Esophagus (tissue), 2 donors: ENCODE results near the gene MYO1C. TPM values are rescaled to one million over a fixed set of nuclear protein-coding genes. Genes with fewer than 3 reads are reported as not detected.
A peak's percentile ranks its signal among the peaks of the same experiment; 100 is the strongest.

Source experiments
- H3K27ac ChIP-seq, 2 donors: one replicate each; pipeline ENCODE4 v1.5.1; 2013; ENCODE audit warnings: low read depth in 2 of 2, mild to moderate bottlenecking in 2 of 2, inconsistent platforms in 1 of 2, low read length in 1 of 2, moderate library complexity in 1 of 2
- H3K27me3 ChIP-seq, 2 donors: one replicate each; pipeline ENCODE4 v1.6.1; 2013; ENCODE audit warnings: low read length in 2 of 2, control low read depth in 1 of 2, mild to moderate bottlenecking in 1 of 2; ENCODE audit not compliant: insufficient read depth in 2 of 2, control insufficient read depth in 1 of 2
- H3K36me3 ChIP-seq, 2 donors: one replicate each; pipeline ENCODE4 v1.6.1; 2013; ENCODE audit warnings: low read length in 1 of 2; ENCODE audit not compliant: control insufficient read depth in 2 of 2, insufficient read depth in 2 of 2
- H3K4me1 ChIP-seq, 2 donors: one replicate each; pipeline ENCODE4 v1.6.1; 2013; ENCODE audit warnings: low read length in 1 of 2; ENCODE audit not compliant: control insufficient read depth in 2 of 2, insufficient read depth in 2 of 2
- H3K4me3 ChIP-seq, 2 donors: one replicate each; pipeline ENCODE4 v1.5.1; 2013; ENCODE audit warnings: low read length in 2 of 2, mild to moderate bottlenecking in 2 of 2, low read depth in 1 of 2, moderate library complexity in 1 of 2
- H3K9me3 ChIP-seq, 2 donors: one replicate each; pipeline ENCODE4 v1.6.1; 2013; ENCODE audit warnings: mild to moderate bottlenecking in 2 of 2, low read depth in 1 of 2, low read length in 1 of 2, moderate library complexity in 1 of 2; ENCODE audit not compliant: control insufficient read depth in 2 of 2, insufficient read depth in 1 of 2
- WGBS, 2 donors: extraction: QIAGEN DNeasy Blood & Tissue Kit; methylation state at CpG; one replicate each; pipeline ENCODE4 v1.1.7; 2013; 5-methylcytosine and 5-hydroxymethylcytosine counted together
- polyA plus RNA-seq, 2 donors: library from polyadenylated mRNA; stranded (reverse); fragments of 200-250 nt; gene quantifications; one replicate each; pipeline ENCODE4 v1.2.3, GENCODE V29; 2013
- donor health status: healthy with polysubstance abuse.
- donor health status: Bipolar disorder and iron deficiency.

MYO1C gene
- polyA plus RNA-seq, 2 donors, result 42.0 to 45.0 TPM

- H3K27ac ChIP-seq, result no peak overlapping the region
- no peaks in the 10 kb centered on the region for H3K9me3 ChIP-seq
- H3K4me1 ChIP-seq, result no peaks in the 10 kb centered on the region
- no peak overlapping the region for H3K4me3 ChIP-seq
- H3K27me3 ChIP-seq, result no peaks in the 10 kb centered on the region
- 93 to 95% methylated on average over 5 of the region's 5 CpGs for WGBS, 2 donors
- H3K36me3 ChIP-seq, result peaks cover 6 to 15% of the 10 kb centered on the region in 2 donors
Observed at GRCh38 chr17:1522626-1523025, 30.1 kb upstream of the MYO1C start.

GRCh38 chr17:1521086-1521640 is 28.7 kb upstream of the MYO1C start:
- Histone ChIP-seq H3K4me1 (peaks cover 0 to 2% of the 10 kb centered on the region in 2 donors), H3K9me3 (no peaks in the 10 kb centered on the region), H3K36me3 (peaks cover 6 to 15% of the 10 kb centered on the region in 2 donors), H3K27me3 (no peaks in the 10 kb centered on the region), H3K27ac (no peak overlapping the region), H3K4me3 (no peak overlapping the region)
- 83 to 85% methylated on average over 10 of the region's 10 CpGs for WGBS, 2 donors

- H3K27ac ChIP-seq, result no peak overlapping the region
- no peak overlapping the region for H3K4me3 ChIP-seq
- no peaks in the 10 kb centered on the region for H3K27me3 ChIP-seq
- H3K9me3 ChIP-seq, result no peaks in the 10 kb centered on the region
- WGBS, 2 donors, result 86 to 88% methylated on average over 7 of the region's 7 CpGs
- peaks cover 3 to 15% of the 10 kb centered on the region in 2 donors for H3K36me3 ChIP-seq
- H3K4me1 ChIP-seq, result peaks cover 0 to 2% of the 10 kb centered on the region in 2 donors
Observed at GRCh38 chr17:1519678-1520077, 27.2 kb upstream of the MYO1C start.

GRCh38 chr17:1518410-1518809 is 25.9 kb upstream of the MYO1C start:
- Histone ChIP-seq H3K36me3 (peaks cover 5 to 20% of the 10 kb centered on the region in 2 donors), H3K27ac (peak overlapping the region in 1 of 2 donors; percentile 52), H3K4me1 (peaks cover 0 to 2% of the 10 kb centered on the region in 2 donors), H3K27me3 (no peaks in the 10 kb centered on the region), H3K9me3 (no peaks in the 10 kb centered on the region), H3K4me3 (no peak overlapping the region)
- WGBS, 2 donors, result 70 to 76% methylated on average over 2 of the region's 2 CpGs

GRCh38 chr17:1516388-1517161 is 24.1 kb upstream of the MYO1C start, which contains the start of gene INPP5K:
Gene INPP5K, minus strand, starts transcription at chr17:1516612. Its CDS starts 113 bp downstream, at chr17:1516499.
- Histone ChIP-seq H3K4me3 (peak within 1 kb of the TSS; percentile 91 to 93), H3K9me3 (no peaks in the 10 kb centered on the region), H3K4me1 (peaks cover 5 to 11% of the 10 kb centered on the region in 2 donors), H3K27me3 (no peaks in the 10 kb centered on the region), H3K27ac (peak within 1 kb of the TSS; percentile 96 to 99), H3K36me3 (peaks cover 6 to 20% of the 10 kb centered on the region in 2 donors)
- WGBS, 2 donors, result 0% methylated on average over 61 to 91 of the region's 91 CpGs

- H3K4me3 ChIP-seq, result peak overlapping the region; percentile 63 to 90
- WGBS, 2 donors, result 0 to 1% methylated on average over 31 of the region's 31 CpGs
- peak overlapping the region; percentile 95 to 96 for H3K27ac ChIP-seq
- H3K36me3 ChIP-seq, result peaks cover 2 to 18% of the 10 kb centered on the region in 2 donors
- H3K27me3 ChIP-seq, result no peaks in the 10 kb centered on the region
- peaks cover 5 to 15% of the 10 kb centered on the region in 2 donors for H3K4me1 ChIP-seq
- no peaks in the 10 kb centered on the region for H3K9me3 ChIP-seq
Observed at GRCh38 chr17:1515640-1516387, 23.3 kb upstream of the MYO1C start.

- H3K36me3 ChIP-seq, result peaks cover 8 to 25% of the 10 kb centered on the region in 2 donors
- H3K27me3 ChIP-seq, result no peaks in the 10 kb centered on the region
- peak overlapping the region; percentile 79 to 96 for H3K27ac ChIP-seq
- no peak overlapping the region for H3K4me3 ChIP-seq
- 60 to 66% methylated on average over 2 of the region's 2 CpGs for WGBS, 2 donors
- H3K4me1 ChIP-seq, result peaks cover 3 to 18% of the 10 kb centered on the region in 2 donors
- H3K9me3 ChIP-seq, result no peaks in the 10 kb centered on the region
Observed at GRCh38 chr17:1512351-1512750, 19.9 kb upstream of the MYO1C start.

GRCh38 chr17:1511756-1512321 is 19.4 kb upstream of the MYO1C start:
- whole genome bisulfite sequencing, 2 donors, result 31 to 43% methylated on average over 7 of the region's 7 CpGs

GRCh38 chr17:1511290-1511689 is 18.8 kb upstream of the MYO1C start:
- H3K36me3 ChIP-seq, result peaks cover 8 to 34% of the 10 kb centered on the region in 2 donors
- WGBS, 2 donors, result 27 to 39% methylated on average over 11 of the region's 11 CpGs
- peaks cover 3 to 18% of the 10 kb centered on the region in 2 donors for H3K4me1 ChIP-seq

More at GRCh38 chr17:1511756-1512321, 19.4 kb upstream of the MYO1C start:
- H3K27ac ChIP-seq, result peak overlapping the region; percentile 79 to 96
- no peaks in the 10 kb centered on the region for H3K27me3 ChIP-seq
- H3K4me3 ChIP-seq, result no peak overlapping the region
- H3K36me3 ChIP-seq, result peaks cover 8 to 29% of the 10 kb centered on the region in 2 donors
- peaks cover 3 to 18% of the 10 kb centered on the region in 2 donors for H3K4me1 ChIP-seq
- H3K9me3 ChIP-seq, result no peaks in the 10 kb centered on the region

More at GRCh38 chr17:1511290-1511689, 18.8 kb upstream of the MYO1C start:
- H3K4me3 ChIP-seq, result no peak overlapping the region
- no peaks in the 10 kb centered on the region for H3K27me3 ChIP-seq
- peak overlapping the region; percentile 79 to 96 for H3K27ac ChIP-seq
- no peaks in the 10 kb centered on the region for H3K9me3 ChIP-seq
